ENCODE results near the gene CAPS.
"Not testable (repeated sequence)": the region's sequence is repeated elsewhere in the genome, so short reads cannot be mapped to it uniquely, and the experiment has no call there.

CAPS gene

GRCh38 chr19:5958851-5959122, 44.7 kb downstream of the CAPS start:
- no peak for DNase-seq

GRCh38 chr19:5959260-5960004, 45.4 kb downstream of the CAPS start:
- DNase-seq, result no peak

- DNase-seq, result no peak
Measured at GRCh38 chr19:5960005-5961001, 46.2 kb downstream of the CAPS start.

DNA sequence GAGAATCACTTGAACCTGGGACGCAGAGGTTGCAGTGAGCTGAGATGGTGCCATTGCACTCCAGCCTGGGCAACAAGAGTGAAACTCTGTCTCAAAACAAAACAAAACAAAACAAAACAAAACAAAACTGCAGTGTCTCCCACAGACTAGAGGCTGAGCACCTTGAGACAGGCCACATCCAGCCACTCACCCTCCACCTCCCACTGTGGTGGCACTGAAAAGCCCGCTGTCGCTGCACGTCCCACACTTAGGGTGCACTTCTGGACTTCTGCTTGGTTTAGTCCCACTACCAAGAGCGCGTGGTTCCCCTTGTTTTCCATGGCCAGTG, 47.6 kb downstream of the CAPS start:
- DNase-seq, result not testable (repeated sequence)

DNA sequence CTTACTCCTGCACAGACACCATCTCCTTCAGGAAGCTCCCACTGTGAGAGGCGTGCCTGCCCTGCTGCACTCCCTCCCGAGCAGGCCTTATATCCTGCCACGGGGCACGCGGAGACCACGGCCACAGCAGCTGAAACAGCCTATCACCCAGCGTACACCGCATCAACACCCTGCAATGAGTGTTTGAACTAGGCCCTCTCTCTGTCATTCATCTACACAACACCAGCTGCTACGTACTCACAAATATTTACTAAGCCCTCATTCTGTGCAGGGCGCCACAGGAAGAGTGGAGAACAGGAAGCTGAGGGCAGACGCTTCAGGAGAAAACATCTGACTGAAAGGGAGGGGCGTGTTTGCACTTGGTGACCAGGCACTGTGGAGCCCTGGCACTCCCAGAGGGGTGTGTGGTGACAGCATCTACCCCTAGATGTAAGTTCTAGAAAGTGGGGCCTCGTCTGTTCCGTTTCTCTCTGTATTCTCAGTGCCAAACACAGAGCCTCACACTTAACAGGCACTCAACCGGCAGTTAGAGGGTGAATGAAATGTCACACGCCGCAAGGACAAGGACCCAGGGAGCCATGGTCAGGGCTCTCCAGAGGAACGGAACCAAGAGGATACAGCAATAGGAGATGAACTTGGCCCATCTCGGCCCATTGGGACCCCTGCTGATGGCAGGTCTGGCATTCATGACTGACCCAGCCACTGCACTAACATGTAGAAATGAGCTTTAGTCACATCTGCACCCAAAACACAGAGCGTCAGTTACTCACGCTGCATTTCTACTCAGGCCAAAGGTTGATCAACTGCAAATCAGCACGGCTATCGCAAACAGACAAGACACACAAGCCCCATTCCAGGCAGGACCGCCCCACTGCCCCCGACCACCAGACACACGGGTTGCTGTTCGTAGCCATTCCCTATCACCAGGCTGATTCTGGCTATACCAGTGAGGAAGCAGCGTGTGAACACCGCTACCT, 48.2 kb downstream of the CAPS start:
- DNase-seq, result peak in 2 of 4 experiments; percentile 75 to 78

GRCh38 chr19:5963259-5963658, 49.2 kb downstream of the CAPS start:
- DNase-seq, result not testable (repeated sequence)

GRCh38 chr19:5963855-5964254, 49.8 kb downstream of the CAPS start:
- DNase-seq, result no peak

DNA sequence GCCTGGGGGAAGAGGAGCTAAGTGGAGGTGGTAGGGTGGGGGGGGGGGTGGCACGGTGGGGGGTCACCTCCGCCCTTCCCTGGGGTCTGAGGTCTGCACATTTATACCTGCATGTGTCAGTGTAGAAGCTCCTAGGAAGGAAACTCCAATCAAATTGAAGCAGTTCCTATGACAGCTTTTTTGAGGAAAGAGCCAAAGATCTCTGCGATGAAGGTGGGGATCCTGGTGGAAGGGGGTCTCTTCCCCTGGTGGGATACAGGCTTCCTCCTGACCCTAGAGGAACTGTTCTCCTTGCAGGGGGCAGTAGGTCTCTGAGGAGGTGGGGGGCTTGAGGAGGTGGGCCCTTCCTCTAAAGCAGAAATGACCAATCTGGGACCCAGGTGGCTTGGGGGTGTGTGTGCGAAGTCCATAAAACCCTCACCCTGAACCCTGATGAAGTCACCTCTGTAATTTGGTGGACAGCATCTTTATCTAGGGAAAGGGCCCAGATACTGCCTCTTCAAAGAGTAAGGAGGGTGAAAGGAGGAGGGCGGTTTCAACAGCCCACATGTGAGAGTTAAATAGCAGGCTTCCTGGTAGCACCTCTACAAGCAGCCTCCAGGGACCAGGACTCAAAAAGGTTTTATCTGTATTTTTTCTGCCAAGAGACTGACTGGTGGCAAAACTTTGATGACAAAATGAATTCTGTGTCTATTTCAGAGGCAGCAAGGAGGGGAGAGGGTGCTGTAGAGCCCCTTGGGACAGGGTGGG, 50.9 kb downstream of the CAPS start:
- DNase-seq, result no peak

Data from activated naive CD4-positive, alpha-beta T cell (primary cell).